CD14-positive monocyte (primary cell): ENCODE results near the gene FAM53A. TPM values are rescaled to one million over a fixed set of nuclear protein-coding genes. Genes with fewer than 3 reads are reported as not detected.
A peak's percentile ranks its signal among the peaks of the same experiment; 100 is the strongest.

ENCODE experiments used
- DNase-seq, 3 donors: peaks; one replicate each; pipeline ENCODE4 v3.0.0-alpha.2; 2011 to 2022
- H2AFZ ChIP-seq: 2 replicates; pipeline ENCODE4 v1.6.0; 2012; ENCODE audit warnings: mild to moderate bottlenecking, low read depth, low read length, inconsistent platforms; ENCODE audit not compliant: insufficient read depth, poor library complexity, severe bottlenecking
- H3K27ac ChIP-seq, 2 donors: 1 replicate in 1 of 2; 2 replicates in 1 of 2; pipeline ENCODE4 v1.5.1; 2012 to 2013; ENCODE audit warnings: low read length in 2 of 2, control low read depth in 1 of 2, inconsistent platforms in 1 of 2, low read depth in 1 of 2, mild to moderate bottlenecking in 1 of 2
- H3K27me3 ChIP-seq, 2 donors: one replicate each; pipeline versions ENCODE4 v1.6.0 to v1.6.1; 2011 to 2013; ENCODE audit warnings: low read length in 2 of 2; ENCODE audit not compliant: control insufficient read depth in 2 of 2, insufficient read depth in 2 of 2
- H3K36me3 ChIP-seq, 2 donors: replicated peaks in 1 of 2; 1 replicate in 1 of 2; 2 replicates in 1 of 2; pipeline versions ENCODE4 v1.5.1 to v1.6.1; 2012 to 2013; ENCODE audit warnings: low read length in 2 of 2, control low read depth in 1 of 2, inconsistent platforms in 1 of 2, mild to moderate bottlenecking in 1 of 2; ENCODE audit not compliant: insufficient read depth in 2 of 2, control insufficient read depth in 1 of 2
- H3K4me1 ChIP-seq, 2 donors: 1 replicate in 1 of 2; 2 replicates in 1 of 2; pipeline versions ENCODE4 v1.5.1 to v1.6.1; 2012 to 2013; ENCODE audit warnings: low read length in 2 of 2, control low read depth in 1 of 2, inconsistent platforms in 1 of 2, mild to moderate bottlenecking in 1 of 2, moderate library complexity in 1 of 2; ENCODE audit not compliant: insufficient read depth in 2 of 2, control insufficient read depth in 1 of 2
- H3K4me2 ChIP-seq: replicated peaks from 2 replicates; pipeline ENCODE3; 2012; ENCODE audit warnings: low read length, moderate library complexity, mild to moderate bottlenecking; ENCODE audit not compliant: poor library complexity, severe bottlenecking; ENCODE audit errors: extremely low read depth
- H3K4me3 ChIP-seq, 3 experiments: fragments of 200-600 bp in 1 of 3; sonication (generic) in 1 of 3; replicated peaks in 1 of 3; 1 replicate in 2 of 3; 2 replicates in 1 of 3; pipeline ENCODE4 v1.5.1; 2011 to 2013; ENCODE audit warnings: low read length in 3 of 3, mild to moderate bottlenecking in 3 of 3, control low read depth in 2 of 3, low read depth in 2 of 3, inconsistent platforms in 1 of 3, moderate library complexity in 1 of 3
- H3K79me2 ChIP-seq: 2 replicates; pipeline ENCODE4 v1.6.0; 2012; ENCODE audit warnings: mild to moderate bottlenecking, control low read depth, inconsistent platforms, low read length, moderate library complexity; ENCODE audit not compliant: insufficient read depth
- H3K9ac ChIP-seq: 2 replicates; pipeline ENCODE4 v1.6.0; 2017; ENCODE audit warnings: low read length, mild to moderate bottlenecking; ENCODE audit not compliant: insufficient read depth, poor library complexity, severe bottlenecking
- H3K9me3 ChIP-seq, 2 donors: replicated peaks in 1 of 2; 1 replicate in 1 of 2; 2 replicates in 1 of 2; pipeline versions ENCODE4 v1.5.1 to v1.6.1; 2012 to 2013; ENCODE audit warnings: low read length in 2 of 2, control low read depth in 1 of 2; ENCODE audit not compliant: control insufficient read depth in 1 of 2, insufficient read depth in 1 of 2
- H4K20me1 ChIP-seq: 2 replicates; pipeline ENCODE4 v1.6.0; 2012; ENCODE audit warnings: mild to moderate bottlenecking, low read length, control low read depth, moderate library complexity; ENCODE audit not compliant: insufficient read depth
- H3K27ac Mint-ChIP-seq, 7 donors: one replicate each; pipeline ENCODE4 v1.8.0; 2020; ENCODE audit warnings: mild to moderate bottlenecking in 7 of 7, mixed read lengths in 7 of 7, moderate library complexity in 6 of 7, inconsistent platforms in 2 of 7
- H3K27me3 Mint-ChIP-seq, 3 donors: one replicate each; pipeline ENCODE4 v1.8.0; 2021 to 2022; ENCODE audit warnings: low read depth in 3 of 3, mild to moderate bottlenecking in 3 of 3, mixed read lengths in 3 of 3, moderate library complexity in 3 of 3, inconsistent platforms in 1 of 3
- H3K36me3 Mint-ChIP-seq, 2 donors: one replicate each; pipeline ENCODE4 v1.8.0; 2020; ENCODE audit warnings: mixed read lengths in 2 of 2, inconsistent platforms in 1 of 2, mild to moderate bottlenecking in 1 of 2
- H3K4me1 Mint-ChIP-seq: one replicate; pipeline ENCODE4 v1.8.0; 2020; ENCODE audit warnings: mild to moderate bottlenecking, mixed read lengths
- H3K4me3 Mint-ChIP-seq, 2 donors: one replicate each; pipeline ENCODE4 v1.8.0; 2020; ENCODE audit warnings: mild to moderate bottlenecking in 2 of 2, mixed read lengths in 2 of 2, moderate library complexity in 1 of 2
- H3K9me3 Mint-ChIP-seq, 7 donors: one replicate each; pipeline ENCODE4 v1.8.0; 2020 to 2022; ENCODE audit warnings: mixed read lengths in 7 of 7, mild to moderate bottlenecking in 6 of 7, moderate library complexity in 6 of 7, inconsistent platforms in 2 of 7
- CTCF ChIP-seq: fragments of 200-600 bp; IDR thresholded peaks from one replicate; pipeline ENCODE4 v1.8.0; 2022; ENCODE audit warnings: antibody characterized with exemption, mild to moderate bottlenecking
- WGBS: methylation state at CpG from one replicate; pipeline ENCODE4 v1.1.5; 2013; ENCODE audit warnings: missing lambda C conversion rate; ENCODE audit not compliant: insufficient coverage; 5-methylcytosine and 5-hydroxymethylcytosine counted together
- intact Hi-C, 2 donors: fragments of 100-400 bp; cut with micrococcal nuclease; formaldehyde crosslinking; loops; one replicate each; pipeline versions ENCODE4 v1.15.0 to v1.15.1; 2023
- polyA plus RNA-seq, 3 donors: library from polyadenylated mRNA; depleted of rRNA in 1 of 3; unstranded in 2 of 3; stranded (reverse) in 1 of 3; fragments of 300-500 nt in 2 of 3; fragments of >200 nt in 1 of 3; fragmentation: Illumina TruSeq in 2 of 3; gene quantifications; 1 replicate in 2 of 3; 2 replicates in 1 of 3; pipeline ENCODE4 v1.2.3, GENCODE V29; 2012 to 2021

Gene FAM53A
- polyA plus RNA-seq, 3 donors, result 0.40 to 0.82 (median 0.76) TPM

GRCh38 chr4:1686440-1687036 lies 2.4 kb upstream of the FAM53A start:
- H3K9ac ChIP-seq, result no peak overlapping the region
- no peak overlapping the region for H2AFZ ChIP-seq
- H3K4me3 ChIP-seq, result no peak overlapping the region
- H3K4me2 ChIP-seq, result no peak overlapping the region
- no peak overlapping the region for H3K27ac ChIP-seq
- no peaks in the 10 kb centered on the region for H3K79me2 ChIP-seq
- H3K9me3 ChIP-seq, result no peaks in the 10 kb centered on the region
- peaks cover 16 to 23% of the 10 kb centered on the region in 2 donors for H3K4me1 ChIP-seq
- no peaks in the 10 kb centered on the region for H4K20me1 ChIP-seq
- TF ChIP-seq CTCF, result no peak
- peaks cover 0 to 2% (median 1%) of the 10 kb centered on the region in 3 donors for H3K27me3 Mint-ChIP-seq
- H3K36me3 ChIP-seq, result peaks cover 12 to 13% of the 10 kb centered on the region in 2 donors
- H3K9me3 Mint-ChIP-seq, result no peaks in the 10 kb centered on the region
- no peak for DNase-seq
- H3K27ac Mint-ChIP-seq, result no peak overlapping the region
- peaks cover 15% of the 10 kb centered on the region for H3K4me1 Mint-ChIP-seq
- H3K36me3 Mint-ChIP-seq, result peaks cover 13 to 18% of the 10 kb centered on the region in 2 donors
- WGBS, result 77% methylated on average over 7 of the region's 7 CpGs
- no peak overlapping the region for H3K4me3 Mint-ChIP-seq
- no peaks in the 10 kb centered on the region for H3K27me3 ChIP-seq
- intact Hi-C loops, result no loop called here

- no peak overlapping the region for H3K4me3 ChIP-seq
- no peak for TF ChIP-seq CTCF
- H3K79me2 ChIP-seq, result no peaks in the 10 kb centered on the region
- intact Hi-C loops, result loop anchor here in 1 of 2 donors (2.0 kb wide), 1 partner anchor 27 kb away; the partner anchor contains the start of gene SLBP
- H3K36me3 ChIP-seq, result peaks cover 2 to 3% of the 10 kb centered on the region in 2 donors
- no peak overlapping the region for H3K27ac ChIP-seq
- H3K4me2 ChIP-seq, result peak overlapping the region; percentile 79
- Mint-ChIP-seq H3K4me3 (no peak overlapping the region), H3K27ac (no peak overlapping the region), H3K36me3 (peaks cover 4 to 8% of the 10 kb centered on the region in 2 donors), H3K9me3 (peaks cover 0 to 1% (median 0%) of the 10 kb centered on the region in 7 donors), H3K4me1 (peaks cover 15% of the 10 kb centered on the region), H3K27me3 (peaks cover 0 to 5% (median 1%) of the 10 kb centered on the region in 3 donors)
- H3K9me3 ChIP-seq, result no peaks in the 10 kb centered on the region
- H3K27me3 ChIP-seq, result no peaks in the 10 kb centered on the region
- H3K9ac ChIP-seq, result no peak overlapping the region
- peaks cover 16 to 23% of the 10 kb centered on the region in 2 donors for H3K4me1 ChIP-seq
- no peaks in the 10 kb centered on the region for H4K20me1 ChIP-seq
- 92% methylated on average over 17 of the region's 23 CpGs for WGBS
- no peak for DNase-seq
- peak overlapping the region; percentile 83 for H2AFZ ChIP-seq
Measured at GRCh38 chr4:1685235-1686150, 1.4 kb upstream of the FAM53A start.
